ENCODE results near the gene MTAP.

The MTAP gene

DNA sequence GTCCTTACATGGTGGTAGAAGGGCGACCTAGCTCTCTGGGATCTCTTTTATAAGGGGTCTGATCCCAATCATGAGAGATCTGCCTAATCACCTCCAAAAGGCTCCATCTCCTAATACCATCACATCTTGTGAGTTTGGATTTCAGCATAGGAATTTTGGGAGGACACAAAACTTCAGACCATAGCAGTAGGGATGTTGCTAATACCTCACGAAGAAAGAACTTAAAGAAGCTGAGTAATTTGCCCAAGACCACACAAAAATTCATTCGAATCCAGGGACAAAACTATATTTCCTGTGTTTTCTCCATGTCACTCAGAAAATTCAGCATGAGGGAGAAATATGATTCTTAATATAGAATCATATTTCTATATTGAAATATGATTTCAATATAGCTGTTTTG lies 32.7 kb downstream of the MTAP start:
- TF ChIP-seq, protein P1, sequence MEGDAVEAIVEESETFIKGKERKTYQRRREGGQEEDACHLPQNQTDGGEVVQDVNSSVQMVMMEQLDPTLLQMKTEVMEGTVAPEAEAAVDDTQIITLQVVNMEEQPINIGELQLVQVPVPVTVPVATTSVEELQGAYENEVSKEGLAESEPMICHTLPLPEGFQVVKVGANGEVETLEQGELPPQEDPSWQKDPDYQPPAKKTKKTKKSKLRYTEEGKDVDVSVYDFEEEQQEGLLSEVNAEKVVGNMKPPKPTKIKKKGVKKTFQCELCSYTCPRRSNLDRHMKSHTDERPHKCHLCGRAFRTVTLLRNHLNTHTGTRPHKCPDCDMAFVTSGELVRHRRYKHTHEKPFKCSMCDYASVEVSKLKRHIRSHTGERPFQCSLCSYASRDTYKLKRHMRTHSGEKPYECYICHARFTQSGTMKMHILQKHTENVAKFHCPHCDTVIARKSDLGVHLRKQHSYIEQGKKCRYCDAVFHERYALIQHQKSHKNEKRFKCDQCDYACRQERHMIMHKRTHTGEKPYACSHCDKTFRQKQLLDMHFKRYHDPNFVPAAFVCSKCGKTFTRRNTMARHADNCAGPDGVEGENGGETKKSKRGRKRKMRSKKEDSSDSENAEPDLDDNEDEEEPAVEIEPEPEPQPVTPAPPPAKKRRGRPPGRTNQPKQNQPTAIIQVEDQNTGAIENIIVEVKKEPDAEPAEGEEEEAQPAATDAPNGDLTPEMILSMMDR (conservative IDR thresholded peaks at IDR 0.05; ENCODE audit: control insufficient read depth, insufficient read depth, low read depth, low read length): no peak
- H3K4me3 ChIP-seq (ENCODE audit: control insufficient read depth, low read depth, low read length): no peak overlapping the region
- no peak for DNase-seq (ENCODE audit: low read depth)

DNA sequence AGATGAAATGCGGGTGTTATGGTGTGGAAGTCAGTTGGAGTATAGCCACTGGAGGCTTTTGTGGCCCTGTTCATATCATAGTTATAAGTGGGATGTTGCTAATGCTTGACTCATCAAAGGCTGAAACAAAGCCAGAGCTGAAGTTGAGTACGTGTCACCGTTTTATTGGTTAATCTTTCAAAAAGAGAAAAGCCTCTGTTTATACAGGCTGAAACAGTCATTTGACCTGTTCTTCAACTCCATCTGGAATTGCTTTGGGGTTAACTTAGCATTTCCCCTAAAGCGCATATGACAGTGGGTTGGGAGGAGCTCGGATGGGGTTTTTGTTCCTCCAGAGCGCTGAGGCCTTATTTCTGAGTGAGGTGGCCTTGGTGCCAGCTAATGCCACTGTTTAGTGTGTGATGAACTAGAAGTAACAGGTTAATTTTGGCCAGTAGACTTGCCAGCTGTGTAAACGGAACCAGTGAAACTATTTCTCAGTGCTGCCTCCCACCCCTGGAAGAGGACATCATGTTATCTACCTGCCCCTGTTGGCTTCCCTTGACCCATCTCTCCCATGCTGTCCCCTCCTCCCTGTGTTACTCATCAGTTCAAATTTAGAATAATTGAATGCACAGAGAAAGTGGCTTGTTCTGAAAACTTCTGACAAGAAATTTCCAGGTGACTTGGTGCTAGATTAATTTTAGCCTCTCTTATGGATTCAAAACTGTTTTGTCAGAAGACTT lies 34.2 kb downstream of the MTAP start:
- DNase-seq (ENCODE audit: low read depth): peak; percentile 100
- TF ChIP-seq, protein P1 (conservative IDR thresholded peaks at IDR 0.05; ENCODE audit: control insufficient read depth, insufficient read depth, low read depth, low read length): no peak
- H3K4me3 ChIP-seq (ENCODE audit: control insufficient read depth, low read depth, low read length): no peak overlapping the region

DNA sequence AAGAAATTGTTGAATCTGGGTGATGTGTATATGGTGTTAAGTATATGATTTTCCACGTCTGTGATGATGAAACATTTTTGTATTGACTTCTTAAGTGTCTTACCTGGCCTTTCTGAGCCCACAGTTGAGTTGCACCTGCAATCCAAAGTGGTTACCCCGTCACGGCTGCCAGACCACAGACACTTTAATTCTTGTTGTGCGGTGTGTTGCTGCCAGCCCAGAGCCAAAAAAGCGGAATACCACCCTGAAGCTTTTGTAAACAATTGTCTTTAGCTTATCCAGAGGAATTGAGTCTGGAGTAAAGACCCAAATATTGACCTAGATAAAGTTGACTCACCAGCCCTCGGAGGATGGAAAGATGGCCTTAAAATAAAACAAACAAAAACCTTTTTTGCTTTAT lies 35.1 kb downstream of the MTAP start:
- no peak for DNase-seq (ENCODE audit: low read depth)
- TF ChIP-seq, protein P1 (conservative IDR thresholded peaks at IDR 0.05; ENCODE audit: control insufficient read depth, insufficient read depth, low read depth, low read length): no peak
- no peak overlapping the region for H3K4me3 ChIP-seq (ENCODE audit: control insufficient read depth, low read depth, low read length)

DNA sequence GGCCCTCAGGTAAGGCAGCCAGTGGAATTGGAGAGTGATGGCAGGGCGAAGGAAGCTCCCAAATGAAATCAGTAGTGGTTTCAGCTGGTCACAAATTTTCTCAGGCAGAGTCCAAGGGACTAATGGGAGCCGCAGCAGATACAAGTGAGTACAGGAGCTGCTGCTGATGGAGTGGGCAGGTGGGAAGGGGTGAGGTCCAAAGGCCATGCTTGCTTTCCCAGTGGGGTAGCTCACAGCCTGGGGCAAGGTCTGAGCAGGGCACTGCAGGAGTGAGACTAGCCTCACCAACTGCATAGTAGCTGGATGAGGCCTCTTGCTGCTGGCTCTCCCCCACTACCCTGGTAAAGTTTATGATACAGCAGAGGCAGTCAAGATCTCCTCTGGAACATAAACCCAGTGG lies 38.2 kb downstream of the MTAP start:
- H3K4me3 ChIP-seq (ENCODE audit: control insufficient read depth, low read depth, low read length): no peak overlapping the region

DNA sequence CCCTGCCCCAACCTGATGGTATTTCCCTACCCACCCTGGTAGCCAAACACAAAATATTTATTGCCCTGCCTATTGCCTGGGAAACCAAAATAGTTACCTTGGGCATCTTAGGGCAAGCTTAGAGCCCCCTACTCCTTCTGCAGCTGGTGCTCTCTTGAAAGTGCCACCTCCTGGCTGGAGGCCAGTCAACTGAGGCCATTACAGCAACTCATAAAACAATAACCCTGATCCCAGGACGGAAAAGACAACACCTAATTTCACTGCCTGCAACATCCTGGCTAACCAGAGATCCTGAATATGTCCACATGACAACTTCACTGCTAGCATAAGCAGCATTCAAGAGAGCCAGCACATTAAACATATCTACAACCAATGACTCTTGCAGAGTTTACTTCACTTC lies 38.7 kb downstream of the MTAP start:
- TF ChIP-seq, protein P1 (conservative IDR thresholded peaks at IDR 0.05; ENCODE audit: control insufficient read depth, insufficient read depth, low read depth, low read length): no peak
- no peak for DNase-seq (ENCODE audit: low read depth)
- H3K4me3 ChIP-seq (ENCODE audit: control insufficient read depth, low read depth, low read length): no peak overlapping the region

More for the DNA sequence above, 38.2 kb downstream of the MTAP start:
- no peak for DNase-seq (ENCODE audit: low read depth)
- TF ChIP-seq, protein P1 (conservative IDR thresholded peaks at IDR 0.05; ENCODE audit: control insufficient read depth, insufficient read depth, low read depth, low read length): no peak

DNA sequence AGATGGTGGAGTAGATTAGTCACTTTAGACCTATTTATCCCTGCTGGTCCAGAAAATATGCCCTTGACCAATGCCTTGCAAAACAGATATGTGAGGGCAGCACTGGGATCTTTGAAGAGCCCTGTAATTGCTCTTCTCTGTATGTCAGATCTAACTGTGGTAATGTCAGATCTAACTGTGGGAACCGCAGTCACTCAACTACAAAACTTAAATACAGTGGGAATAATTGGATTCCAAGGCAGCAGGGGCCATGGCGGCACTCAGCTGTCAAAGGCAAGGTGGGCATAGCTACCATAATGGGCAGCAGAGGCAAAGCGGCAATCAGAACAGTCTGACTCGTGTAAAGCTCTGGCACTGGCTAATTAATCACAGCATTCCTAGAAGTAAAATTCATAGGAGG lies 46.2 kb downstream of the MTAP start:
- no peak overlapping the region for H3K4me3 ChIP-seq (ENCODE audit: control insufficient read depth, low read depth, low read length)
- TF ChIP-seq, protein P1 (conservative IDR thresholded peaks at IDR 0.05; ENCODE audit: control insufficient read depth, insufficient read depth, low read depth, low read length): no peak
- DNase-seq (ENCODE audit: low read depth): no peak
